22Rv1 (cell line): Measurements from ENCODE around the gene SPTAN1.

ENCODE experiments used
- CTCF ChIP-seq: fragments of 450-650 bp; IDR thresholded peaks from 2 replicates; pipeline ENCODE4 v1.5.1; 2017; ENCODE audit warnings: mild to moderate bottlenecking
- ZFX ChIP-seq: fragments of 450-650 bp; IDR thresholded peaks from 2 replicates; pipeline ENCODE4 v1.6.1; 2017; ENCODE audit warnings: antibody characterized with exemption, borderline replicate concordance

DNA sequence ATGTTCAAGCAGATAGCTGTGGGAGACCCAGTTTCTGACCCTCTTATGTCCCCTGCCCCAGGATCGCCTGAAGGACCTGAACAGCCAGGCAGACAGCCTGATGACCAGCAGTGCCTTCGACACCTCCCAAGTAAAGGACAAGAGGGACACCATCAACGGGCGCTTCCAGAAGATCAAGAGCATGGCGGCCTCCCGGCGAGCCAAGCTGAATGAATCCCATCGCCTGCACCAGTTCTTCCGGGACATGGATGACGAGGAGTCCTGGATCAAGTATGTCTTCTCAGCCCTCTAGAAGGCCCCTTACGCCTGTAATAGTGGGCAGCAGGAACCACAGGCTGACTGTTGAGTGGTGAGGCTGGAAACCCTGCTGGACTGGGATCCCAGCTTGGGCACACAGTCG lies 63.2 kb downstream of the SPTAN1 start:
- TF ChIP-seq CTCF = no peak
- TF ChIP-seq ZFX = no peak
